Dendritic cell treated with granulocyte-macrophage colony-stimulating factor and Interleukin-4, amounts not matched to agents 40 ng/mL and 50 ng/mL, for 4 days (primary cell): ENCODE measurements around the gene AEBP1.

ENCODE experiments used
- H3K27ac Mint-ChIP-seq: one replicate; pipeline ENCODE4 v1.8.0; 2022; ENCODE audit warnings: mild to moderate bottlenecking, mixed read lengths
- H3K27me3 Mint-ChIP-seq: one replicate; pipeline ENCODE4 v1.8.0; 2022; ENCODE audit warnings: mild to moderate bottlenecking, mixed read lengths
- H3K36me3 Mint-ChIP-seq: one replicate; pipeline ENCODE4 v1.8.0; 2022; ENCODE audit warnings: low read depth, mixed read lengths
- H3K4me1 Mint-ChIP-seq: one replicate; pipeline ENCODE4 v1.8.0; 2022; ENCODE audit warnings: low read depth, mixed read lengths
- H3K4me3 Mint-ChIP-seq: one replicate; pipeline ENCODE4 v1.8.0; 2022; ENCODE audit warnings: mild to moderate bottlenecking, moderate library complexity, mixed read lengths
- H3K9me3 Mint-ChIP-seq: one replicate; pipeline ENCODE4 v1.8.0; 2022; ENCODE audit warnings: mixed read lengths
- intact Hi-C: fragments of 100-400 bp; cut with micrococcal nuclease; formaldehyde crosslinking; loops from one replicate; pipeline ENCODE4 v1.15.0; 2022

AEBP1 gene

GRCh38 chr7:44063547-44063893, 40.6 kb upstream of the AEBP1 start:
- Mint-ChIP-seq H3K36me3 (peaks cover 51% of the 10 kb centered on the region), H3K4me1 (peaks cover 59% of the 10 kb centered on the region), H3K27ac (peak overlapping the region; percentile 23), H3K27me3 (peaks cover 6% of the 10 kb centered on the region), H3K9me3 (no peaks in the 10 kb centered on the region), H3K4me3 (no peak overlapping the region)
- intact Hi-C loops: no loop called here

- Mint-ChIP-seq H3K36me3 (peaks cover 45% of the 10 kb centered on the region), H3K4me3 (no peak overlapping the region), H3K9me3 (no peaks in the 10 kb centered on the region), H3K27ac (no peak overlapping the region), H3K4me1 (peaks cover 57% of the 10 kb centered on the region), H3K27me3 (peaks cover 6% of the 10 kb centered on the region)
- intact Hi-C loops: no loop called here
Measured at GRCh38 chr7:44063894-44064651, 40.1 kb upstream of the AEBP1 start.

GRCh38 chr7:44064791-44065430, 39.2 kb upstream of the AEBP1 start:
- H3K36me3 Mint-ChIP-seq: peaks cover 37% of the 10 kb centered on the region
- no peaks in the 10 kb centered on the region for H3K9me3 Mint-ChIP-seq
- H3K4me3 Mint-ChIP-seq: no peak overlapping the region
- H3K27ac Mint-ChIP-seq: peak overlapping the region; percentile 66
- intact Hi-C loops: no loop called here
- H3K4me1 Mint-ChIP-seq: peaks cover 55% of the 10 kb centered on the region
- H3K27me3 Mint-ChIP-seq: peaks cover 6% of the 10 kb centered on the region

- peaks cover 52% of the 10 kb centered on the region for H3K4me1 Mint-ChIP-seq
Measured at GRCh38 chr7:44065431-44066110, 38.6 kb upstream of the AEBP1 start, which contains the start of gene PGAM2. TSS of gene PGAM2 (minus strand) at chr7:44065567. CDS start at chr7:44065529, 38 bp downstream.

GRCh38 chr7:44066111-44066460, 38.1 kb upstream of the AEBP1 start:
- intact Hi-C loops: no loop called here
- no peaks in the 10 kb centered on the region for H3K9me3 Mint-ChIP-seq

More at GRCh38 chr7:44065431-44066110, 38.6 kb upstream of the AEBP1 start, which contains the start of gene PGAM2:
- Mint-ChIP-seq H3K27me3 (peaks cover 6% of the 10 kb centered on the region), H3K27ac (peak within 1 kb of the TSS; percentile 66), H3K4me3 (no peak within 1 kb of the TSS), H3K36me3 (peaks cover 30% of the 10 kb centered on the region), H3K9me3 (no peaks in the 10 kb centered on the region)
- intact Hi-C loops: no loop called here

GRCh38 chr7:44066494-44067063, 37.6 kb upstream of the AEBP1 start:
- no peak overlapping the region for H3K4me3 Mint-ChIP-seq
- peaks cover 6% of the 10 kb centered on the region for H3K27me3 Mint-ChIP-seq
- peak overlapping the region; percentile 66 for H3K27ac Mint-ChIP-seq
- peaks cover 20% of the 10 kb centered on the region for H3K36me3 Mint-ChIP-seq
- peaks cover 50% of the 10 kb centered on the region for H3K4me1 Mint-ChIP-seq
- intact Hi-C loops: no loop called here
- H3K9me3 Mint-ChIP-seq: no peaks in the 10 kb centered on the region

More at GRCh38 chr7:44066111-44066460, 38.1 kb upstream of the AEBP1 start:
- H3K4me1 Mint-ChIP-seq: peaks cover 50% of the 10 kb centered on the region
- H3K27ac Mint-ChIP-seq: peak overlapping the region; percentile 66
- no peak overlapping the region for H3K4me3 Mint-ChIP-seq
- peaks cover 25% of the 10 kb centered on the region for H3K36me3 Mint-ChIP-seq
- H3K27me3 Mint-ChIP-seq: peaks cover 6% of the 10 kb centered on the region

- H3K27ac Mint-ChIP-seq: peak overlapping the region; percentile 23
- H3K27me3 Mint-ChIP-seq: peaks cover 6% of the 10 kb centered on the region
- peaks cover 56% of the 10 kb centered on the region for H3K4me1 Mint-ChIP-seq
- H3K36me3 Mint-ChIP-seq: peaks cover 19% of the 10 kb centered on the region
- intact Hi-C loops: no loop called here
- no peak overlapping the region for H3K4me3 Mint-ChIP-seq
- no peaks in the 10 kb centered on the region for H3K9me3 Mint-ChIP-seq
Measured at GRCh38 chr7:44067064-44067951, 36.8 kb upstream of the AEBP1 start.

GRCh38 chr7:44068054-44068453, 36.1 kb upstream of the AEBP1 start:
- Mint-ChIP-seq H3K27ac (no peak overlapping the region), H3K4me1 (peaks cover 63% of the 10 kb centered on the region), H3K9me3 (no peaks in the 10 kb centered on the region), H3K27me3 (peaks cover 6% of the 10 kb centered on the region), H3K4me3 (no peak overlapping the region), H3K36me3 (peaks cover 19% of the 10 kb centered on the region)
- intact Hi-C loops: no loop called here

- no peak overlapping the region for H3K4me3 Mint-ChIP-seq
Measured at GRCh38 chr7:44071726-44072363, 32.3 kb upstream of the AEBP1 start.

GRCh38 chr7:44072364-44073231, 31.5 kb upstream of the AEBP1 start:
- intact Hi-C loops: loop anchor here (1.0 to 5.0 kb wide), 3 partner anchors 10 to 405 kb away; partner anchors contain the start of gene POLM
- peaks cover 58% of the 10 kb centered on the region for H3K36me3 Mint-ChIP-seq

More at GRCh38 chr7:44071726-44072363, 32.3 kb upstream of the AEBP1 start:
- H3K27ac Mint-ChIP-seq: peak overlapping the region; percentile 93
- H3K9me3 Mint-ChIP-seq: no peaks in the 10 kb centered on the region
- H3K4me1 Mint-ChIP-seq: peaks cover 73% of the 10 kb centered on the region
- intact Hi-C loops: loop anchor here (1.0 to 5.0 kb wide), 2 partner anchors 124 to 405 kb away; no protein-coding TSS in a partner anchor
- peaks cover 50% of the 10 kb centered on the region for H3K36me3 Mint-ChIP-seq
- peaks cover 1% of the 10 kb centered on the region for H3K27me3 Mint-ChIP-seq

GRCh38 chr7:44073664-44074348, 30.3 kb upstream of the AEBP1 start:
- peak overlapping the region; percentile 70 for H3K4me3 Mint-ChIP-seq

More at GRCh38 chr7:44072364-44073231, 31.5 kb upstream of the AEBP1 start:
- Mint-ChIP-seq H3K27ac (peak overlapping the region; percentile 93), H3K4me1 (peaks cover 67% of the 10 kb centered on the region), H3K27me3 (no peaks in the 10 kb centered on the region), H3K4me3 (no peak overlapping the region), H3K9me3 (no peaks in the 10 kb centered on the region)

More at GRCh38 chr7:44073664-44074348, 30.3 kb upstream of the AEBP1 start:
- peaks cover 61% of the 10 kb centered on the region for H3K4me1 Mint-ChIP-seq
- intact Hi-C loops: loop anchor here (1.0 to 5.0 kb wide), 2 partner anchors 8 to 403 kb away; partner anchors contain the start of gene POLM
- H3K27me3 Mint-ChIP-seq: no peaks in the 10 kb centered on the region
- H3K27ac Mint-ChIP-seq: peak overlapping the region; percentile 93
- H3K36me3 Mint-ChIP-seq: peaks cover 70% of the 10 kb centered on the region
- no peaks in the 10 kb centered on the region for H3K9me3 Mint-ChIP-seq
